ENCODE measurements around the gene ATP6V1C2.

The ATP6V1C2 gene

DNA sequence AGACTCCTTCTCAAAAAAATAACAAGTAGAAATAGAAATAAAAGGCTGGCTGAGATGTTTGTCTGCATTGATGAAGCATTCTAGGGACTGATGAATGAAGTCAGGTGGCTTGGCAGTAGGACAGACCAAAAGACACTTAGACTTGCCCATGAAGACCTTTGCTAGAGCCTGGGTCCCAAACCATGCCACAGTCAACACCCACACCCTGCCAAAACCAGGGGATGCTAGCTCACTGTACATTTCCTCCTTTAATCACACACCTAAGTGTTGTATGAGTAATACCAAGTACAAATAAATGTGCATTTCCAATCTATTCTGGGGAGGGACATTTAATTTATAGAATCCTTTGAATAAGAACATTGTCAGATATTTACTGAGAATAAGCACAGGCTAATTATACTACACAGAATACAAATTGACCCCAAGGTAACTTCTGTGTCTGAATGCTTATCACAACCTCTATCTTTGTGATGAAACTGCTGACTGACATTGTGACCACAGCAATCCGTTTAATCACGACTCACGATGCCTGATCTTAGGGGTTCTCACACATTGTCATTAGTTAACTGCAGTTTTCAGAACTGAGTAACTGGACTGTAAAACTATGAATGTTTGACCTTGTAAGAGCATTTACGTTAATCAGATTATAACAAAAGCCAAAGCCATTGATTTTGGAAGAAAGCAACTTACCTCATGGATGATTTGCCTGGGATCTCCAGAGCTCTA, 21.2 kb upstream of the ATP6V1C2 start:
- no peaks in the 10 kb centered on the region for H3K9me3 ChIP-seq
- no peaks in the 10 kb centered on the region for H3K36me3 ChIP-seq
- H3K4me1 ChIP-seq: no peaks in the 10 kb centered on the region
- H3K9ac ChIP-seq: no peak overlapping the region
- H3K4me3 ChIP-seq: no peak overlapping the region
- H4K20me1 ChIP-seq: no peaks in the 10 kb centered on the region
- H3K27ac ChIP-seq: no peak overlapping the region
- no peak overlapping the region for H3K4me2 ChIP-seq
- TF ChIP-seq Cebpa-rat (IDR thresholded peaks at IDR 0.05): no peak
- no peaks in the 10 kb centered on the region for H3K27me3 ChIP-seq

DNA sequence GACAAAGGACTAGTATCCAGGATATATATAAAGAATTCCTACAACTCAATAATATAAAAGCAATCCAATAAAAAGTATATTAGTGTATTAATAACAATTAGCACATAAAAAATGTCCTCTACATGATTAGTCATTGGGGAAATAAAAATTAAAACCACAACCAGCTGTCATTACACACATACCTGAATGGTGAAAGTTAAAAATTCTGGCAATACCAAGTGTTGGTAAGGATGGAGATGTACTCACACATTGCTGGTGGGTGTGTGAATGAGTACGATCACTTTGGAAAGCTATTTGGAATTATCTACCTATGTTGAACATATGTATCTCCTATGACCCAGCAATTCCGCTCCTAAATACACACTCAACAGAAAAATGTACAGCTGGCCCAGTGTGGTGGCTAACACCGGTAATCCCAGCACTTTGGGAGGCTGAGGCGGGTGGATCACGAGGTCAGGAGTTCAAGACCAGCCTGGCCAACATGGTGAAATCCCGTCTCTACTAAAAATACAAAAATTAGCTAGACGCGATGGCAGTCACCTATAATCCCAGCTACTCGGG, 17.3 kb upstream of the ATP6V1C2 start:
- H3K4me2 ChIP-seq: no peak overlapping the region
- no peaks in the 10 kb centered on the region for H3K4me1 ChIP-seq
- H3K27ac ChIP-seq: no peak overlapping the region
- H3K9me3 ChIP-seq: no peaks in the 10 kb centered on the region
- H3K9ac ChIP-seq: no peak overlapping the region
- no peaks in the 10 kb centered on the region for H4K20me1 ChIP-seq
- H3K27me3 ChIP-seq: no peaks in the 10 kb centered on the region
- H3K4me3 ChIP-seq: no peak overlapping the region
- no peak for TF ChIP-seq Cebpa-rat (IDR thresholded peaks at IDR 0.05)
- no peaks in the 10 kb centered on the region for H3K36me3 ChIP-seq

- no peak overlapping the region for H3K4me2 ChIP-seq
- no peak for TF ChIP-seq Cebpa-rat (IDR thresholded peaks at IDR 0.05)
- H3K27ac ChIP-seq: no peak overlapping the region
- H3K9ac ChIP-seq: no peak overlapping the region
- H3K4me1 ChIP-seq: peaks cover 1% of the 10 kb centered on the region; the same call in 1 of the 2 replicates
- H3K36me3 ChIP-seq: no peaks in the 10 kb centered on the region
- H3K27me3 ChIP-seq: no peaks in the 10 kb centered on the region
- H3K4me3 ChIP-seq: no peak overlapping the region
- no peaks in the 10 kb centered on the region for H3K9me3 ChIP-seq
- no peaks in the 10 kb centered on the region for H4K20me1 ChIP-seq
Measured at GRCh38 chr2:10706033-10706432, 15.4 kb upstream of the ATP6V1C2 start.

DNA sequence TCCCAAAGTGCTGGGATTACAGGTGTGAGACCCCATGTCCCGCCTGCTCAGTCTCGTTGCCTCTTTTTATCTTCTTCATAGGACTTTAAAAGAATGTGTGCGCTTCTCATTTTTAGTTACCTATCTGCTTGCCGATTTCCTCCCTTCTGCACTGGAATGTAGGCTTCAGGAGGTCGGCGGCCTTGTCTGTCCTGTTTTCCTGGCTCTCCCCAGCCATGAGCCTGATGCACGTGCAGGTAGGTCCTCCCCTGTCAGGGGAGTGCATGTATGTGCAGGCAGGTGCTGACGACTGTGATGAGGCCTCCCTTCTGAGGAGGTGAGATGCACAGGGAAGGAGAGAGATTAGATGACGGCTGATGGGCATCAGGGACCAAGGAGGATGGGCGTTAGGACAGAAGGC, 13.6 kb upstream of the ATP6V1C2 start:
- no peaks in the 10 kb centered on the region for H3K27me3 ChIP-seq
- H3K4me2 ChIP-seq: no peak overlapping the region
- H3K9ac ChIP-seq: no peak overlapping the region
- TF ChIP-seq Cebpa-rat (IDR thresholded peaks at IDR 0.05): no peak
- H3K4me1 ChIP-seq: peaks cover 19% of the 10 kb centered on the region
- H3K36me3 ChIP-seq: no peaks in the 10 kb centered on the region
- no peak overlapping the region for H3K4me3 ChIP-seq
- H3K9me3 ChIP-seq: no peaks in the 10 kb centered on the region
- no peaks in the 10 kb centered on the region for H4K20me1 ChIP-seq
- no peak overlapping the region for H3K27ac ChIP-seq

GRCh38 chr2:10709290-10709939, 12.0 kb upstream of the ATP6V1C2 start:
- Histone ChIP-seq H3K27ac (no peak overlapping the region), H3K9me3 (no peaks in the 10 kb centered on the region), H3K36me3 (no peaks in the 10 kb centered on the region), H3K4me2 (no peak overlapping the region), H3K27me3 (no peaks in the 10 kb centered on the region), H3K4me1 (peaks cover 26% of the 10 kb centered on the region), H3K9ac (no peak overlapping the region), H4K20me1 (no peaks in the 10 kb centered on the region), H3K4me3 (no peak overlapping the region)
- no peak for TF ChIP-seq Cebpa-rat (IDR thresholded peaks at IDR 0.05)

GRCh38 chr2:10712185-10712809, 9.1 kb upstream of the ATP6V1C2 start:
- Histone ChIP-seq H3K4me3 (peak overlapping the region; percentile 49), H3K27ac (peak overlapping the region; percentile 48), H3K9me3 (no peaks in the 10 kb centered on the region), H4K20me1 (no peaks in the 10 kb centered on the region), H3K27me3 (no peaks in the 10 kb centered on the region), H3K36me3 (no peaks in the 10 kb centered on the region), H3K4me2 (peak overlapping the region; percentile 91), H3K9ac (peak overlapping the region; percentile 48; the same call in 1 of the 2 replicates), H3K4me1 (peaks cover 33% of the 10 kb centered on the region)
- TF ChIP-seq Cebpa-rat (IDR thresholded peaks at IDR 0.05): no peak

DNA sequence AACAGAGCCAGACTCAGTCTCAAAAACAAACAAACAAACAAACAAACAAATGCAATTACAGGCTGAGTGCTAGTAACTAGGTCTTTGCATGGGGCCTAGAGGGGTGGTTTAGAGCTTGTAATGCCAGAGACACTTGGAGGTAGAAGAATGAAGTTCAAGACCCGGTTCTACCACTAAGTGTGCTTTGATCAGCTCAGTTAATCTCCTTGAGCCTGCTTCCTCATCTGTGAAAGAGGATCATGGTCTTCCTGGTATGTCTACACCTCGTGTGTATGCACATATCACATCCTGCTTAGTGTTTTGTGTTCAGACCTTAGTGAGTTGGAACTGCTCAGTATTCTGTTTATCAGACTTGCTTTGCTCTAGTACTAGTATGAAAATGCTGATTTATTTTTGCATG, 4.8 kb upstream of the ATP6V1C2 start:
- no peak for TF ChIP-seq Cebpa-rat (IDR thresholded peaks at IDR 0.05)
- H3K4me2 ChIP-seq: no peak overlapping the region
- no peaks in the 10 kb centered on the region for H3K9me3 ChIP-seq
- H3K4me1 ChIP-seq: peaks cover 37% of the 10 kb centered on the region
- H3K27me3 ChIP-seq: peaks cover 24% of the 10 kb centered on the region
- no peaks in the 10 kb centered on the region for H3K36me3 ChIP-seq
- peaks cover 14% of the 10 kb centered on the region for H4K20me1 ChIP-seq
- H3K27ac ChIP-seq: no peak overlapping the region
- H3K9ac ChIP-seq: no peak overlapping the region
- no peak overlapping the region for H3K4me3 ChIP-seq

DNA sequence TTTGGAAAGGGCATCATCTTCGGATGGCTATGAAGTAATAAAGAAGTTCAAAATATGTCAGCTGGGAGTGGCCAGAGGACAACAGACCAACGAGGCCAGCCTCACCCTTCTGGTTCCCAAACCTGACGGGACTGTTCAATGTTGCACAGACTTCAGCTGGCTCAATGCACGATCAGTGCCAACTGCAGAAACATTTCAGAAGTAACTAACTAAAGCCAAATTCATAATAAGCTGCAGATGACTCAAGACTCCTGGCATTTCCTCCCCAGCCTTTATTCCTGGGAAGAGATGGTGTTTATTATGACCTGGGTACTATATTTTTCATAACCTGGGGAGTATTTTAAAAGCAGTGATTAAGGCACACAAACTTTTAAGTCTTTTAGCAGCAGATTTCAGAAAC, 3.8 kb upstream of the ATP6V1C2 start:
- H3K4me3 ChIP-seq: no peak overlapping the region
- H3K36me3 ChIP-seq: no peaks in the 10 kb centered on the region
- TF ChIP-seq Cebpa-rat (IDR thresholded peaks at IDR 0.05): no peak
- peaks cover 25% of the 10 kb centered on the region for H4K20me1 ChIP-seq
- H3K27ac ChIP-seq: no peak overlapping the region
- no peak overlapping the region for H3K9ac ChIP-seq
- H3K9me3 ChIP-seq: no peaks in the 10 kb centered on the region
- H3K4me1 ChIP-seq: peaks cover 34% of the 10 kb centered on the region
- H3K4me2 ChIP-seq: no peak overlapping the region
- H3K27me3 ChIP-seq: peaks cover 34% of the 10 kb centered on the region

- H3K27me3 ChIP-seq: peaks cover 59% of the 10 kb centered on the region
Measured at GRCh38 chr2:10720306-10720705, 1.1 kb upstream of the ATP6V1C2 start.

DNA sequence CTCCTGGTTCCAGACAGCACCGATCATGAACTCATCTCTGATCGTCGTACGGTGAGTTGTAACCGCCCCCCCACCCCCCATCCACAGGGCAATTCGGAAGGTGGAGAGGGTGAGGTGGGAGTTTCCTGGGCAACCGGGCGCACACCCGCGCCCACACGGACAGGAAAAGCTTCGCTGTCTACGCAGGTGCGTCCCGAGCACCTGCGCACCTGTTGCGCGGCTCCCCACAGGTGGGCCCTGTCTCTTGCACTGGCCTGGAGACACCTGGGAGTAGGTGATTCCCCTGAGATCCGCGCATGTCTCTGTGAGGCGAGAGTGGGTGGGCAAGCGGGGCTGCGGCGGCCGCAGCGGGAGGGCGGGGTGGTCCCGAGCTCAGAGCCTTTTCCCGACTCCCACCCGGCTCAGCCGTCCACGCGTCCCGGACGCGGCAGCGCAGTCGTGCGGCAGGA, 459 bp upstream of the ATP6V1C2 start:
- H3K36me3 ChIP-seq: no peaks in the 10 kb centered on the region
- peak overlapping the region; percentile 69 for H3K4me3 ChIP-seq
- no peaks in the 10 kb centered on the region for H3K9me3 ChIP-seq
- 0 out of 2 replicates have a peak overlapping the region, but pooled peaks have one; percentile 40 for H3K9ac ChIP-seq
- peak overlapping the region; percentile 100 for H3K4me2 ChIP-seq
- H4K20me1 ChIP-seq: peaks cover 37% of the 10 kb centered on the region
- H3K27me3 ChIP-seq: peaks cover 59% of the 10 kb centered on the region
- TF ChIP-seq Cebpa-rat (IDR thresholded peaks at IDR 0.05): no peak
- peaks cover 25% of the 10 kb centered on the region for H3K4me1 ChIP-seq
- no peak overlapping the region for H3K27ac ChIP-seq

More at GRCh38 chr2:10720306-10720705, 1.1 kb upstream of the ATP6V1C2 start:
- Histone ChIP-seq H3K36me3 (no peaks in the 10 kb centered on the region), H3K27ac (no peak overlapping the region), H3K4me1 (peaks cover 25% of the 10 kb centered on the region), H3K4me3 (no peak overlapping the region), H3K9me3 (no peaks in the 10 kb centered on the region), H4K20me1 (peaks cover 37% of the 10 kb centered on the region), H3K9ac (no peak overlapping the region), H3K4me2 (no peak overlapping the region)
- TF ChIP-seq Cebpa-rat (IDR thresholded peaks at IDR 0.05): no peak
